ENCODE data around the gene RTN1. TPM values are rescaled to one million over a fixed set of nuclear protein-coding genes. Genes with fewer than 3 reads are reported as not detected.

The RTN1 gene
- total RNA-seq, 1 experiment from 2014 or later: 0.05 TPM

- BruUV-seq (replicated peaks): no TSS peak
- H3K4me1 ChIP-seq (ENCODE audit: control insufficient read depth, insufficient read depth, low read length): no peaks in the 10 kb centered on the region
- TF ChIP-seq SIN3A (IDR thresholded peaks at IDR 0.05; ENCODE audit: borderline replicate concordance, insufficient read depth, low read depth, low read length): no peak
- DNase-seq (ENCODE audit: low read depth, low spot score): no peak
- ATAC-seq: no peak
- no peak overlapping the region for H3K4me3 ChIP-seq (ENCODE audit: low read depth in 2 of 2, low read length in 2 of 2)
- H3K27ac ChIP-seq (ENCODE audit: low read length): no peak overlapping the region
- ChIA-PET POLR2A (interaction anchor here (0.6 kb wide), 1 partner anchor 239 kb away, joined by 10 read pairs; no protein-coding TSS in a partner anchor), CTCF (no interaction called here)
- H3K9me3 ChIP-seq (ENCODE audit: control insufficient read depth, insufficient read depth, low read depth, low read length): no peaks in the 10 kb centered on the region
- no peaks in the 10 kb centered on the region for H3K36me3 ChIP-seq (ENCODE audit: control insufficient read depth, insufficient read depth, low read length)
- H3K27me3 ChIP-seq (ENCODE audit: control insufficient read depth, insufficient read depth, low read length): no peaks in the 10 kb centered on the region
- in situ Hi-C loops (cut with HindIII; ENCODE audit: low pct_unique_long_range_greater_than_20kb, low sequenced_read_pairs) (no loop called here), intact Hi-C loops (cut with micrococcal nuclease; ENCODE audit: unreplicated experiment) (no loop called here)
Observed at GRCh38 chr14:59814988-59815387, 55.6 kb downstream of the RTN1 start.

GRCh38 chr14:59811815-59812214 is 58.8 kb downstream of the RTN1 start:
- H3K4me1 ChIP-seq (ENCODE audit: control insufficient read depth, insufficient read depth, low read length): no peaks in the 10 kb centered on the region
- no peak overlapping the region for H3K27ac ChIP-seq (ENCODE audit: low read length)
- ATAC-seq (no peak), DNase-seq (ENCODE audit: low read depth, low spot score) (no peak)
- H3K9me3 ChIP-seq (ENCODE audit: control insufficient read depth, insufficient read depth, low read depth, low read length): no peaks in the 10 kb centered on the region
- no peak overlapping the region for H3K4me3 ChIP-seq (ENCODE audit: low read depth in 2 of 2, low read length in 2 of 2)
- ChIA-PET CTCF (no interaction called here), POLR2A (no interaction called here)
- no peak for TF ChIP-seq REST (IDR thresholded peaks at IDR 0.05; ENCODE audit: insufficient read depth in 1 of 2, low read depth in 2 of 2, low read length in 1 of 2)
- no peaks in the 10 kb centered on the region for H3K27me3 ChIP-seq (ENCODE audit: control insufficient read depth, insufficient read depth, low read length)
- intact Hi-C loops (cut with micrococcal nuclease; ENCODE audit: unreplicated experiment) (no loop called here), in situ Hi-C loops (cut with HindIII; ENCODE audit: low pct_unique_long_range_greater_than_20kb, low sequenced_read_pairs) (no loop called here)
- H3K36me3 ChIP-seq (ENCODE audit: control insufficient read depth, insufficient read depth, low read length): no peaks in the 10 kb centered on the region
- BruUV-seq (replicated peaks): no TSS peak

GRCh38 chr14:59811073-59811472 is 59.5 kb downstream of the RTN1 start:
- ChIA-PET POLR2A (no interaction called here), CTCF (no interaction called here)
- Histone ChIP-seq H3K36me3 (ENCODE audit: control insufficient read depth, insufficient read depth, low read length) (no peaks in the 10 kb centered on the region), H3K9me3 (ENCODE audit: control insufficient read depth, insufficient read depth, low read depth, low read length) (no peaks in the 10 kb centered on the region), H3K27ac (ENCODE audit: low read length) (no peak overlapping the region), H3K4me1 (ENCODE audit: control insufficient read depth, insufficient read depth, low read length) (no peaks in the 10 kb centered on the region), H3K4me3 (ENCODE audit: low read depth in 2 of 2, low read length in 2 of 2) (no peak overlapping the region), H3K27me3 (ENCODE audit: control insufficient read depth, insufficient read depth, low read length) (no peaks in the 10 kb centered on the region)
- in situ Hi-C loops (cut with HindIII; ENCODE audit: low pct_unique_long_range_greater_than_20kb, low sequenced_read_pairs) (no loop called here), intact Hi-C loops (cut with micrococcal nuclease; ENCODE audit: unreplicated experiment) (no loop called here)
- no peak for DNase-seq (ENCODE audit: low read depth, low spot score)
- no peak for ATAC-seq
- no peak for TF ChIP-seq POLR2AphosphoS5 (IDR thresholded peaks at IDR 0.05; ENCODE audit: low read depth, low read length)
- no peak for TF ChIP-seq CTCF (IDR thresholded peaks at IDR 0.05)
- TF ChIP-seq TCF7L2 (IDR thresholded peaks at IDR 0.05; ENCODE audit: low read depth, low read length): no peak
- no peak for TF ChIP-seq REST (IDR thresholded peaks at IDR 0.05; ENCODE audit: insufficient read depth in 1 of 2, low read depth in 2 of 2, low read length in 1 of 2)
- no peak for TF ChIP-seq SIN3A (IDR thresholded peaks at IDR 0.05; ENCODE audit: borderline replicate concordance, insufficient read depth, low read depth, low read length)
- BruUV-seq (replicated peaks): no TSS peak

Measured in Panc1 (cell line).